Activated CD8-positive, alpha-beta T cell treated with anti-CD3 and anti-CD28 coated beads for 36 hours (primary cell): ENCODE measurements around the gene PDE4B. TPM values are rescaled to one million over a fixed set of nuclear protein-coding genes. Genes with fewer than 3 reads are reported as not detected.

Source experiments
- ATAC-seq: fragments of 200-7000 bp; cut with Tn5 transposase; one replicate; pipeline ENCODE4 v1.10.0; 2021; ENCODE audit warnings: mild to moderate bottlenecking, moderate library complexity
- CTCF ChIA-PET: fragments of 350-600 bp; sonication (Branson Sonifier 250); formaldehyde crosslinking; loops from one replicate; lab custom pipeline; 2021; ENCODE audit warnings: antibody characterized with exemption; lab: Charles Lee
- POLR2A ChIA-PET: fragments of 350-600 bp; sonication (Branson Sonifier 250); formaldehyde crosslinking; loops from one replicate; lab custom pipeline; 2021; ENCODE audit warnings: antibody characterized with exemption; lab: Charles Lee
- DNase-seq: peaks from one replicate; pipeline ENCODE4 v3.0.0-alpha.2; 2020
- H3K27ac Mint-ChIP-seq: one replicate; pipeline ENCODE4 v1.8.0; 2021; ENCODE audit warnings: mild to moderate bottlenecking, mixed read lengths
- H3K27me3 Mint-ChIP-seq: one replicate; pipeline ENCODE4 v1.8.0; 2021; ENCODE audit warnings: mixed read lengths
- H3K36me3 Mint-ChIP-seq: one replicate; pipeline ENCODE4 v1.8.0; 2021; ENCODE audit warnings: low read depth, mixed read lengths
- H3K4me1 Mint-ChIP-seq: one replicate; pipeline ENCODE4 v1.8.0; 2021; ENCODE audit warnings: low read depth, mixed read lengths
- H3K4me3 Mint-ChIP-seq: one replicate; pipeline ENCODE4 v1.8.0; 2021; ENCODE audit warnings: mild to moderate bottlenecking, moderate library complexity, mixed read lengths
- H3K9me3 Mint-ChIP-seq: one replicate; pipeline ENCODE4 v1.8.0; 2021; ENCODE audit warnings: mixed read lengths
- CTCF ChIP-seq: fragments of 200-600 bp; IDR thresholded peaks from one replicate; pipeline ENCODE4 v1.8.0; 2022; ENCODE audit warnings: antibody characterized with exemption, mild to moderate bottlenecking
- intact Hi-C: fragments of 100-400 bp; cut with micrococcal nuclease; formaldehyde crosslinking; loops from one replicate; pipeline ENCODE4 v1.10.0; 2022
- total RNA-seq, 2 experiments: library from RNA; stranded (reverse); gene quantifications; one replicate each; pipeline ENCODE4 v1.2.3, GENCODE V29; 2021

The PDE4B gene
- total RNA-seq, 2 experiments from 2014 or later, result 32.4 to 33.1 TPM

DNA sequence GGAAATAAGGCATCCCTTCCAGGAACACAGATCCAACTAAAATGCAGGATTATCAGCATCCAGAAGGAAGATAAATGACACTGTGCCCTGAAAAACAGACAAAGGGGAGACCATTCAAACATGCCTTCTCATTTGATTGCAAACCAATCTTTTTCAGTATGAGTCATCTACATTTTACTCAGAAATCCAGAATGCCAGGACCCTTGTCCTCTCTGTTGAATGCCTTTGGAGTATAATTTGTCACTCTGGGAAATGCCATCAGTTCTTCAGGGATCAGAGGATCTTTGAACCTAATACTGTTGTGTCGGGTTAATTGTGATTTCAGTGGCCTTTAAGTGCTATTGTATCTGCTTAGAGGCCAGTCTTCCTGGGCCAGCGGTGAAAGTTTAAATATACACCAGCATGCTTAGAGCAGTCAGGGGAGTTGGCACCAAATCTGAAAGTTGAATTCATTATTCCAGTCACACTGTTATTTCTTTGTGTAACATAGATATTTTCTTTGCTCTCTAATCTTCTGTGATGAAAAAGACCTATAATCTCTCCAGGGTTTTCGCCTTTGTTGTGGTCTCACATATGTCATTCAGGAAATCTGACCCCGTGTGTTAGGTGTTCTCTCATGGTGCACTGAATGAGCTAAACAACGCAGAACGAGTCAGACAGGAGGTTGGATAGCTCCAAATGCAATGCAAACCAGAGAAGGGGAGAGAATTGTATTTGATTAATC is 376.4 kb downstream of the PDE4B start:
- peaks cover 15% of the 10 kb centered on the region for H3K4me1 Mint-ChIP-seq
- peak; percentile 61 for ATAC-seq
- CTCF ChIA-PET, result interaction anchor here (0.6 to 1.9 kb wide), 4 partner anchors 13 to 335 kb away, joined by 4 to 13 read pairs (median 4); no protein-coding TSS in a partner anchor
- H3K9me3 Mint-ChIP-seq, result no peaks in the 10 kb centered on the region
- no peak overlapping the region for H3K4me3 Mint-ChIP-seq
- no peak for DNase-seq
- no peaks in the 10 kb centered on the region for H3K36me3 Mint-ChIP-seq
- POLR2A ChIA-PET, result no interaction called here
- no peak for TF ChIP-seq CTCF
- peaks cover 8% of the 10 kb centered on the region for H3K27me3 Mint-ChIP-seq
- intact Hi-C loops, result no loop called here
- H3K27ac Mint-ChIP-seq, result no peak overlapping the region

- Mint-ChIP-seq H3K9me3 (no peaks in the 10 kb centered on the region), H3K27ac (no peak overlapping the region), H3K4me1 (peaks cover 15% of the 10 kb centered on the region), H3K4me3 (no peak overlapping the region), H3K36me3 (no peaks in the 10 kb centered on the region), H3K27me3 (peaks cover 8% of the 10 kb centered on the region)
- ChIA-PET POLR2A (no interaction called here), CTCF (interaction anchor here (1.0 kb wide), 1 partner anchor 70 kb away, joined by 4 read pairs; no protein-coding TSS in a partner anchor)
- intact Hi-C loops, result no loop called here
- DNase-seq (no peak), ATAC-seq (no peak)
- TF ChIP-seq CTCF, result no peak
Observed at GRCh38 chr1:66172272-66172671, 379.6 kb downstream of the PDE4B start.

DNA sequence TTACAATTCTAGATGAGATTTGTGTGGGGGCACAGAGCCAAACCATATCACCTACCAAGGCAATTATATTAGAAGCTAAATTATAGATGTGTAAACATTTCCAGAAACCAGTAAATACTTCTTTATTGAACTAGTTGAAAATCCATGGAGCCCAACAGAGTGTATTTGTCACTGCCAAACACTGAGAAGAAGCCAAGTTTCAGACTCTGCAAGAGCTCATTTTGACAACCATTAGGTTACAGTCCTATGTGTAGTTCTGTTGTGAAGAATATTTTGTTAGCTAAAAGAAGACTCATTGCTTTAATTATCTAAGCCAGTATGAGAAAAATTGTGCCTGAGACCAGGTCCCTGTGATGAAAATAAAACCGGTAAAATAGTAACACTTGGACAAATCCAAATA is 382.4 kb downstream of the PDE4B start:
- no peak overlapping the region for H3K4me3 Mint-ChIP-seq
- ChIA-PET CTCF (interaction anchor here (0.6 to 2.2 kb wide), 5 partner anchors 8 to 1359 kb away, joined by 3 to 9 read pairs (median 4); no protein-coding TSS in a partner anchor), POLR2A (interaction anchor here (0.8 kb wide), 1 partner anchor 68 kb away, joined by 3 read pairs; no protein-coding TSS in a partner anchor)
- H3K27me3 Mint-ChIP-seq, result no peaks in the 10 kb centered on the region
- no peak for TF ChIP-seq CTCF
- H3K36me3 Mint-ChIP-seq, result no peaks in the 10 kb centered on the region
- no peak overlapping the region for H3K27ac Mint-ChIP-seq
- no peaks in the 10 kb centered on the region for H3K9me3 Mint-ChIP-seq
- ATAC-seq (no peak), DNase-seq (no peak)
- peaks cover 1% of the 10 kb centered on the region for H3K4me1 Mint-ChIP-seq
- intact Hi-C loops, result no loop called here

- Mint-ChIP-seq H3K27ac (no peak overlapping the region), H3K4me3 (no peak overlapping the region), H3K36me3 (no peaks in the 10 kb centered on the region), H3K4me1 (peaks cover 2% of the 10 kb centered on the region), H3K9me3 (no peaks in the 10 kb centered on the region), H3K27me3 (no peaks in the 10 kb centered on the region)
- CTCF ChIA-PET, result interaction anchor here (0.6 to 2.2 kb wide), 4 partner anchors 8 to 1358 kb away, joined by 3 to 9 read pairs (median 4); no protein-coding TSS in a partner anchor
- intact Hi-C loops, result no loop called here
- TF ChIP-seq CTCF, result no peak
- no peak for ATAC-seq
- no peak for DNase-seq
- POLR2A ChIA-PET, result interaction anchor here (0.8 kb wide), 1 partner anchor 68 kb away, joined by 3 read pairs; no protein-coding TSS in a partner anchor
Observed at GRCh38 chr1:66175581-66175980, 382.9 kb downstream of the PDE4B start.
